Activated CD4-positive, alpha-beta T cell treated with anti-CD3 and anti-CD28 coated beads, Interleukin-2, amount 50 U/mL, for 48 hours (primary cell): ENCODE measurements around the gene TRIM71.
"Not testable (repeated sequence)": the region's sequence is repeated elsewhere in the genome, so short reads cannot be mapped to it uniquely, and the experiment has no call there.

Experiments
- DNase-seq, 2 experiments: peaks; one replicate each; pipeline ENCODE4 v3.0.0-alpha.2; 2020

Gene TRIM71

GRCh38 chr3:32940726-32941125, 122.9 kb downstream of the TRIM71 start:
- no peak for DNase-seq

- no peak for DNase-seq
Observed at GRCh38 chr3:32945136-32945535, 127.3 kb downstream of the TRIM71 start.

- DNase-seq = not testable (repeated sequence)
Observed at GRCh38 chr3:32945598-32945997, 127.8 kb downstream of the TRIM71 start.

- no peak for DNase-seq
Observed at GRCh38 chr3:32946973-32947788, 129.4 kb downstream of the TRIM71 start.
